GM23338 (cell line): ENCODE data around the gene CYGB. TPM values are rescaled to one million over a fixed set of nuclear protein-coding genes. Genes with fewer than 3 reads are reported as not detected.

ENCODE experiments used
- ATAC-seq: fragments of 200-7000 bp; cut with Tn5 transposase; 3 replicates; pipeline ENCODE4 v1.9.1; 2020
- DNase-seq: peaks from one replicate; pipeline ENCODE4 v3.0.0-alpha.2; 2015; ENCODE audit warnings: low spot score
- H2AFZ ChIP-seq: fragments of 200-600 bp; sonication (generic); 2 replicates; pipeline ENCODE4 v1.8.0; 2016; ENCODE audit warnings: antibody characterized with exemption, mild to moderate bottlenecking, moderate library complexity
- H3F3A ChIP-seq: fragments of 200-600 bp; sonication (generic); replicated peaks from 2 replicates; pipeline ENCODE4 v1.8.0; 2017; ENCODE audit warnings: antibody characterized with exemption, mixed run types, low read depth
- H3K27ac ChIP-seq: fragments of 200-600 bp; sonication (generic); 2 replicates; pipeline ENCODE4 v1.6.1; 2016; ENCODE audit warnings: low read depth
- H3K27me3 ChIP-seq: fragments of 200-600 bp; sonication (generic); 2 replicates; pipeline ENCODE4 v1.8.0; 2016; ENCODE audit warnings: mild to moderate bottlenecking, mixed run types, moderate library complexity; ENCODE audit not compliant: insufficient read depth
- H3K36me3 ChIP-seq: fragments of 200-600 bp; sonication (generic); 2 replicates; pipeline ENCODE4 v1.8.0; 2016; ENCODE audit warnings: mild to moderate bottlenecking; ENCODE audit not compliant: insufficient read depth
- H3K4me1 ChIP-seq: fragments of 200-600 bp; sonication (generic); 2 replicates; pipeline ENCODE4 v1.8.0; 2016; ENCODE audit warnings: mild to moderate bottlenecking, moderate library complexity; ENCODE audit not compliant: insufficient read depth
- H3K4me2 ChIP-seq: fragments of 200-600 bp; sonication (generic); 2 replicates; pipeline ENCODE4 v1.7.1; 2017; ENCODE audit warnings: mixed run types
- H3K4me3 ChIP-seq: fragments of 200-600 bp; sonication (generic); 2 replicates; pipeline ENCODE4 v1.6.1; 2016; ENCODE audit warnings: mixed run types
- H3K79me2 ChIP-seq: fragments of 200-600 bp; sonication (generic); replicated peaks from 2 replicates; pipeline ENCODE4 v1.8.0; 2017; ENCODE audit warnings: mild to moderate bottlenecking; ENCODE audit not compliant: insufficient read depth
- H3K9me2 ChIP-seq: fragments of 200-600 bp; sonication (generic); 2 replicates; pipeline ENCODE4 v1.8.0; 2017; ENCODE audit not compliant: insufficient read depth
- H4K20me1 ChIP-seq: fragments of 200-600 bp; sonication (generic); replicated peaks from 2 replicates; pipeline ENCODE4 v1.8.0; 2017; ENCODE audit warnings: mild to moderate bottlenecking; ENCODE audit not compliant: insufficient read depth
- H3K27ac Mint-ChIP-seq: 2 replicates; pipeline ENCODE4 v1.8.0; 2020; ENCODE audit warnings: inconsistent platforms, mild to moderate bottlenecking, moderate library complexity, mixed read lengths
- H3K27me3 Mint-ChIP-seq: 3 replicates; pipeline ENCODE4 v1.8.0; 2022; ENCODE audit warnings: low read depth, mild to moderate bottlenecking, moderate library complexity, mixed read lengths, inconsistent platforms; ENCODE audit not compliant: insufficient read depth, poor library complexity
- H3K36me3 Mint-ChIP-seq: 3 replicates; pipeline ENCODE4 v1.8.0; 2021; ENCODE audit warnings: low read depth, mild to moderate bottlenecking, inconsistent platforms, moderate library complexity, mixed read lengths
- H3K4me1 Mint-ChIP-seq: 3 replicates; pipeline ENCODE4 v1.8.0; 2020; ENCODE audit warnings: mild to moderate bottlenecking, inconsistent platforms, mixed read lengths
- H3K4me3 Mint-ChIP-seq: 3 replicates; pipeline ENCODE4 v1.8.0; 2021; ENCODE audit warnings: moderate library complexity, mild to moderate bottlenecking, inconsistent platforms, mixed read lengths
- H3K9me3 Mint-ChIP-seq: 3 replicates; pipeline ENCODE4 v1.8.0; 2020; ENCODE audit warnings: moderate library complexity, mild to moderate bottlenecking, inconsistent platforms, mixed read lengths
- CREB1 ChIP-seq: fragments of 250-450 bp; sonication (Bioruptor Pico); IDR thresholded peaks from 2 replicates; pipeline ENCODE4 v1.5.0; 2020; ENCODE audit warnings: low read depth, mild to moderate bottlenecking, moderate library complexity
- EZH2 ChIP-seq: fragments of 200-600 bp; sonication (generic); IDR thresholded peaks from one replicate; pipeline ENCODE4 v1.8.0; 2017; ENCODE audit warnings: antibody characterized with exemption, mild to moderate bottlenecking, low read depth; ENCODE audit not compliant: unreplicated experiment
- ZNF331 ChIP-seq: fragments of 250-450 bp; sonication (Bioruptor Pico); IDR thresholded peaks from 2 replicates; pipeline ENCODE4 v1.5.0; 2020; ENCODE audit warnings: low read depth, mild to moderate bottlenecking, moderate library complexity
- polyA plus RNA-seq: library from polyadenylated mRNA; unstranded; fragments of >200 nt; fragmentation: Nextera tagmentation; extraction: Ambion mirVana; gene quantifications from 2 replicates; pipeline ENCODE4 v1.2.1, GENCODE V29; 2016
- total RNA-seq: library from RNA; depleted of rRNA; stranded (reverse); fragments of >200 nt; shearing (Covaris generic); gene quantifications from 2 replicates; pipeline ENCODE4 v1.2.3, GENCODE V29; 2014
- TF ChIP-seq, protein P1 (sequence below), 2 experiments: fragments of 200-600 bp in 1 of 2; sonication (generic) in 1 of 2; conservative IDR thresholded peaks; 2 replicates each; pipeline versions ENCODE4 v1.5.1 to v1.6.1; 2016 to 2017; ENCODE audit warnings: antibody characterized with exemption in 2 of 2, low read depth in 2 of 2, mild to moderate bottlenecking in 2 of 2, moderate library complexity in 1 of 2
- TF ChIP-seq, protein P2 (sequence below): IDR thresholded peaks from 2 replicates; pipeline ENCODE4 v1.6.1; 2016; ENCODE audit warnings: antibody characterized with exemption

The CYGB gene
- total and polyA plus RNA-seq, 2 experiments from 2014 or later = 1.2 to 1.7 TPM

DNA sequence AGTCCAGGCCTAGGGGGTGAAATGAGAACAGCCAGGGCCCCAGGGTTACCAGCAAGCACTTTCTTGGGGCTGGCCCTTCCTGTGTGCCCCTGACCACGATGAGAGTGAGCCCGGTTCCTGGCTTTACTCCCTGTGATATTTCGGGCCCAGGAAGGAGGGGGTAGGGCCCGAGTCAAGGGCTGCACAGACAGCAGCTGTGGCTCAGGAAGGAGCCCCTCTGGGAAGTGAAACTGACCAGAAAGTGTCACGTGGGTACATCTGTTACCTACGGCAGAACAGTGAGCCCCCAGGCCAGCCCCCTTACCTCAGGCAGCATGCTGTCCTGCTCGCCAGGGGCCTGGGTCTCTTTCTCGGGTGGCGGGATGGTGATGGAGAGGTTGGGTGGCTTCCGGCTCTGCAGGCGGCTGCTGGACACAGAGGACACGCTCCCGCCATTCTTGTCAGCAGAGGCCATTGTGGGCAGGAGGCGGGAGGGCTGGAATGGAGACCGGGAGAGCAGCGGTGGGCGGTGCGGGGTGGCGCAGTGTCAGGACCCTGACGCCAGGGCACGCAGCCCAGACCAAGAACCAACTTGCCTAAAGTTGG lies 56.3 kb downstream of the CYGB start:
- Histone ChIP-seq H3K4me2 (no peak overlapping the region), H3K79me2 (no peaks in the 10 kb centered on the region), H3F3A (no peaks in the 10 kb centered on the region), H3K4me1 (no peaks in the 10 kb centered on the region), H3K27ac (no peak overlapping the region), H4K20me1 (no peaks in the 10 kb centered on the region), H2AFZ (no peak overlapping the region), H3K4me3 (no peak overlapping the region), H3K27me3 (no peaks in the 10 kb centered on the region), H3K36me3 (no peaks in the 10 kb centered on the region), H3K9me2 (no peaks in the 10 kb centered on the region)
- no peaks in the 10 kb centered on the region; the same call in 2 of the 3 replicates for H3K4me1 Mint-ChIP-seq
- H3K9me3 Mint-ChIP-seq = no peaks in the 10 kb centered on the region
- no peaks in the 10 kb centered on the region; the same call in 2 of the 3 replicates for H3K36me3 Mint-ChIP-seq
- H3K27ac Mint-ChIP-seq = no peak overlapping the region
- H3K27me3 Mint-ChIP-seq = peaks cover 9% of the 10 kb centered on the region
- TF ChIP-seq, protein P1, sequence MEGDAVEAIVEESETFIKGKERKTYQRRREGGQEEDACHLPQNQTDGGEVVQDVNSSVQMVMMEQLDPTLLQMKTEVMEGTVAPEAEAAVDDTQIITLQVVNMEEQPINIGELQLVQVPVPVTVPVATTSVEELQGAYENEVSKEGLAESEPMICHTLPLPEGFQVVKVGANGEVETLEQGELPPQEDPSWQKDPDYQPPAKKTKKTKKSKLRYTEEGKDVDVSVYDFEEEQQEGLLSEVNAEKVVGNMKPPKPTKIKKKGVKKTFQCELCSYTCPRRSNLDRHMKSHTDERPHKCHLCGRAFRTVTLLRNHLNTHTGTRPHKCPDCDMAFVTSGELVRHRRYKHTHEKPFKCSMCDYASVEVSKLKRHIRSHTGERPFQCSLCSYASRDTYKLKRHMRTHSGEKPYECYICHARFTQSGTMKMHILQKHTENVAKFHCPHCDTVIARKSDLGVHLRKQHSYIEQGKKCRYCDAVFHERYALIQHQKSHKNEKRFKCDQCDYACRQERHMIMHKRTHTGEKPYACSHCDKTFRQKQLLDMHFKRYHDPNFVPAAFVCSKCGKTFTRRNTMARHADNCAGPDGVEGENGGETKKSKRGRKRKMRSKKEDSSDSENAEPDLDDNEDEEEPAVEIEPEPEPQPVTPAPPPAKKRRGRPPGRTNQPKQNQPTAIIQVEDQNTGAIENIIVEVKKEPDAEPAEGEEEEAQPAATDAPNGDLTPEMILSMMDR (conservative IDR thresholded peaks at IDR 0.05; ENCODE audit: low read depth in 2 of 2) = no peak
- no peak for TF ChIP-seq EZH2
- TF ChIP-seq, protein P2, sequence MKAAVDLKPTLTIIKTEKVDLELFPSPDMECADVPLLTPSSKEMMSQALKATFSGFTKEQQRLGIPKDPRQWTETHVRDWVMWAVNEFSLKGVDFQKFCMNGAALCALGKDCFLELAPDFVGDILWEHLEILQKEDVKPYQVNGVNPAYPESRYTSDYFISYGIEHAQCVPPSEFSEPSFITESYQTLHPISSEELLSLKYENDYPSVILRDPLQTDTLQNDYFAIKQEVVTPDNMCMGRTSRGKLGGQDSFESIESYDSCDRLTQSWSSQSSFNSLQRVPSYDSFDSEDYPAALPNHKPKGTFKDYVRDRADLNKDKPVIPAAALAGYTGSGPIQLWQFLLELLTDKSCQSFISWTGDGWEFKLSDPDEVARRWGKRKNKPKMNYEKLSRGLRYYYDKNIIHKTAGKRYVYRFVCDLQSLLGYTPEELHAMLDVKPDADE = no peak
- no peak for DNase-seq
- no peak for ATAC-seq
- no peak overlapping the region for H3K4me3 Mint-ChIP-seq

DNA sequence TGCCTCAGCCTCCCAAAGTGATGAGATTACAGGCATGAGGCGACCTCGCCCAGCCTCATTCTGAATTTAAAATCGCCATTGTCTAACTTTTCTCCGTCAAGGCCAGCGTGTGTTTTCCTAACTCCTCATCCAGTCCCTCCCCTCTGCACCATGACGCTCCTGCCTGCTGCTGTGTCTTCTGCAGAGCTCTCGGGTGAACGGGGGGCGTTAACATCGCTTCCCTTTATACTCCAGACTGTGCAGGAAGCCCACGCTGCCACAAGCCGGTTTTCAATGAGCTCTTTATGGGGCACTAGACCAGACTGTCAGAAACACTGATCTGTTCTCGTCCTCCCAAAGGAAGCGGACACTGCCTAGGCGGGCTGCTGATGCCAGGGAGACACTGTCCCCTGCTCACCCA lies 56.9 kb downstream of the CYGB start:
- peaks cover 7% of the 10 kb centered on the region for H3K27me3 Mint-ChIP-seq

DNA sequence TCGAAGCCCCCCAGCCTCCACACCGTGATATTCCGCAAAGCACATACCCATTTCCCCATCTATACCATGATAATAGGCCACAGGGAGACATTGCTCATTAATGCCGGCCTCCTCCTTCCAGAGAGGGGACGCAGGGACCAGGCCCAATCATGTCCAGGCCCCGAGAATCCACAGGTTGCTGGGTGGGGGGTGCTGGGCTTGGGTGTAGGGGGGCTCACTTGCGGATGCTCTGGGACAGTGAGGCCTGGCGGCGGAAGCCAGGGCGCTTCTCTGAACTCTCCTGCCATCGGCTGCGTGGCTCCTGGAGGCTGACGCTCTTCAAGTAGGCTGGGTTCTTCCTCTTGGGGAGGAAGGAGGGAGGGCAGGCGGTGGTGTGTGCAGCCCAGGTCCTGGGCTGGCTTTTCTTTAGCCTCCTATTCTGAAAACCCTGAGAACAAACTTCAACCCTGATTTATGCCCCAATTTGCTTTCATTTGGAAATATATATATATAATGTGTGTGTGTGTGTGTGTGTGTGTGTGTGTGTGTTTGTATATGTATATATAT lies 57.9 kb downstream of the CYGB start:
- Histone ChIP-seq H4K20me1 (no peaks in the 10 kb centered on the region), H3K4me2 (no peak overlapping the region), H3K36me3 (no peaks in the 10 kb centered on the region), H3F3A (no peaks in the 10 kb centered on the region), H2AFZ (no peak overlapping the region), H3K4me1 (no peaks in the 10 kb centered on the region), H3K27me3 (no peaks in the 10 kb centered on the region), H3K27ac (no peak overlapping the region), H3K9me2 (no peaks in the 10 kb centered on the region), H3K4me3 (no peak overlapping the region), H3K79me2 (no peaks in the 10 kb centered on the region)
- H3K27ac Mint-ChIP-seq = no peak overlapping the region
- no peaks in the 10 kb centered on the region; the same call in 2 of the 3 replicates for H3K4me1 Mint-ChIP-seq
- peaks cover 3% of the 10 kb centered on the region; the same call in 1 of the 3 replicates for H3K36me3 Mint-ChIP-seq
- ATAC-seq (no peak), DNase-seq (no peak)
- TF ChIP-seq CREB1 (CRISPR knock-in tag) = no peak
- TF ChIP-seq ZNF331 = no peak
- H3K9me3 Mint-ChIP-seq = no peaks in the 10 kb centered on the region
- peaks cover 8% of the 10 kb centered on the region for H3K27me3 Mint-ChIP-seq
- H3K4me3 Mint-ChIP-seq = no peak overlapping the region

More for the DNA sequence above, 56.9 kb downstream of the CYGB start:
- Histone ChIP-seq H3K27me3 (no peaks in the 10 kb centered on the region), H3K4me1 (no peaks in the 10 kb centered on the region), H3K27ac (no peak overlapping the region), H3K9me2 (no peaks in the 10 kb centered on the region), H3K4me2 (no peak overlapping the region), H3K36me3 (no peaks in the 10 kb centered on the region), H3K4me3 (no peak overlapping the region), H4K20me1 (no peaks in the 10 kb centered on the region), H3K79me2 (no peaks in the 10 kb centered on the region), H2AFZ (no peak overlapping the region), H3F3A (no peaks in the 10 kb centered on the region)
- no peaks in the 10 kb centered on the region; the same call in 2 of the 3 replicates for H3K36me3 Mint-ChIP-seq
- no peak overlapping the region for H3K27ac Mint-ChIP-seq
- ATAC-seq (no peak), DNase-seq (no peak)
- no peaks in the 10 kb centered on the region; the same call in 2 of the 3 replicates for H3K4me1 Mint-ChIP-seq
- H3K4me3 Mint-ChIP-seq = no peak overlapping the region
- TF ChIP-seq CREB1 (CRISPR knock-in tag) = no peak
- no peaks in the 10 kb centered on the region for H3K9me3 Mint-ChIP-seq
